PC-3 (cell line): ENCODE results near the gene TRIM62.

ENCODE experiments used
- EZH2 ChIP-seq: fragments of 300-600 bp; sonication (generic); IDR thresholded peaks from one replicate; pipeline ENCODE4 v1.6.1; 2017; ENCODE audit warnings: antibody characterized with exemption, mild to moderate bottlenecking, low read length; ENCODE audit not compliant: unreplicated experiment
- EZH2phosphoT487 ChIP-seq: fragments of 300-600 bp; sonication (generic); IDR thresholded peaks from 2 replicates; pipeline ENCODE4 v1.6.1; 2018; ENCODE audit warnings: mild to moderate bottlenecking, antibody characterized with exemption, low read length, borderline replicate concordance
- TF ChIP-seq, protein P1 (sequence below): fragments of 300-600 bp; sonication (generic); conservative IDR thresholded peaks from 2 replicates; pipeline ENCODE4 v1.5.1; 2017; ENCODE audit warnings: antibody characterized with exemption, low read depth, mild to moderate bottlenecking, low read length

DNA sequence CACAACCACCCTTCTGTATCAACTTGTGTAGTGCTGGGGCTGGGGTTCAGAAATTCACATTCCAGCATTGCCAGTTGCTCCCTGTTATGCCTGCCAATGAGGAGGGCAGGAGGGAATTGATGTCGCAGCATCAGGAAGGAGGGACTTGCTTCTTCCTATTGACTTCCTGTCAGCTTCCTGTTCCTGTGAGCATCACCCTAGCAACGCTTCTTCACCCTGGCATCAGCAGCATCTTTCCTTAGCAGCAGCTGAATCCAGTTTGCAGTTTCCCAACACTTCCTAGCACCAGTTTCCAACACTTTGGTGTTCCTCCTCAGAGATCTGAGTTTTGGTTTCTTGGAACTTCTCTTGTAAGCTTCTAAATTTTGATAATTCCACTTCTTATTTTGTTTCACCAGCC lies 8.9 kb upstream of the TRIM62 start:
- TF ChIP-seq, protein P1, sequence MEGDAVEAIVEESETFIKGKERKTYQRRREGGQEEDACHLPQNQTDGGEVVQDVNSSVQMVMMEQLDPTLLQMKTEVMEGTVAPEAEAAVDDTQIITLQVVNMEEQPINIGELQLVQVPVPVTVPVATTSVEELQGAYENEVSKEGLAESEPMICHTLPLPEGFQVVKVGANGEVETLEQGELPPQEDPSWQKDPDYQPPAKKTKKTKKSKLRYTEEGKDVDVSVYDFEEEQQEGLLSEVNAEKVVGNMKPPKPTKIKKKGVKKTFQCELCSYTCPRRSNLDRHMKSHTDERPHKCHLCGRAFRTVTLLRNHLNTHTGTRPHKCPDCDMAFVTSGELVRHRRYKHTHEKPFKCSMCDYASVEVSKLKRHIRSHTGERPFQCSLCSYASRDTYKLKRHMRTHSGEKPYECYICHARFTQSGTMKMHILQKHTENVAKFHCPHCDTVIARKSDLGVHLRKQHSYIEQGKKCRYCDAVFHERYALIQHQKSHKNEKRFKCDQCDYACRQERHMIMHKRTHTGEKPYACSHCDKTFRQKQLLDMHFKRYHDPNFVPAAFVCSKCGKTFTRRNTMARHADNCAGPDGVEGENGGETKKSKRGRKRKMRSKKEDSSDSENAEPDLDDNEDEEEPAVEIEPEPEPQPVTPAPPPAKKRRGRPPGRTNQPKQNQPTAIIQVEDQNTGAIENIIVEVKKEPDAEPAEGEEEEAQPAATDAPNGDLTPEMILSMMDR = no peak
- no peak for TF ChIP-seq EZH2
- TF ChIP-seq EZH2phosphoT487 = no peak
